SIG-M5 treated with dmso at 0.1 percent for 504 hours (cell line): ENCODE measurements around the gene COQ8B.
A peak's percentile ranks its signal among the peaks of the same experiment; 100 is the strongest.
"Not testable (repeated sequence)": the region's sequence is repeated elsewhere in the genome, so short reads cannot be mapped to it uniquely, and the experiment has no call there.

Source experiments
- DNase-seq: peaks from one replicate; lab custom pipeline; 2025; ENCODE audit not compliant: unreplicated experiment; lab: John Stamatoyannopoulos, UW

COQ8B gene

GRCh38 chr19:40742886-40743285 is 26.2 kb upstream of the COQ8B start:
- DNase-seq = no peak

GRCh38 chr19:40742477-40742876 is 25.8 kb upstream of the COQ8B start:
- no peak for DNase-seq

- no peak for DNase-seq
Measured at GRCh38 chr19:40741527-40742390, 25.1 kb upstream of the COQ8B start.

- DNase-seq = no peak
Measured at GRCh38 chr19:40740747-40741146, 24.1 kb upstream of the COQ8B start.

GRCh38 chr19:40739871-40740703 is 23.4 kb upstream of the COQ8B start:
- no peak for DNase-seq

- DNase-seq = no peak
Measured at GRCh38 chr19:40739030-40739839, 22.5 kb upstream of the COQ8B start.

- DNase-seq = no peak
Measured at GRCh38 chr19:40737102-40737644, 20.5 kb upstream of the COQ8B start.

GRCh38 chr19:40736661-40737060 is 20.0 kb upstream of the COQ8B start:
- DNase-seq = no peak

- no peak for DNase-seq
Measured at GRCh38 chr19:40735013-40735771, 18.5 kb upstream of the COQ8B start.

GRCh38 chr19:40733149-40733548 is 16.5 kb upstream of the COQ8B start:
- DNase-seq = no peak

GRCh38 chr19:40732304-40732703 is 15.6 kb upstream of the COQ8B start:
- DNase-seq = not testable (repeated sequence)

- not testable (repeated sequence) for DNase-seq
Measured at GRCh38 chr19:40730065-40730464, 13.4 kb upstream of the COQ8B start.

GRCh38 chr19:40726279-40726678 is 9.6 kb upstream of the COQ8B start:
- peak; percentile 64 for DNase-seq

GRCh38 chr19:40724855-40725254 is 8.2 kb upstream of the COQ8B start:
- DNase-seq = no peak

GRCh38 chr19:40724315-40724714 is 7.6 kb upstream of the COQ8B start:
- no peak for DNase-seq

- DNase-seq = no peak
Measured at GRCh38 chr19:40723661-40724254, 7.1 kb upstream of the COQ8B start.

- DNase-seq = no peak
Measured at GRCh38 chr19:40721936-40722661, 5.4 kb upstream of the COQ8B start.

GRCh38 chr19:40721140-40721486 is 4.4 kb upstream of the COQ8B start:
- DNase-seq = no peak

GRCh38 chr19:40719414-40719894 is 2.8 kb upstream of the COQ8B start:
- DNase-seq = no peak
